ENCODE measurements around the gene LDLRAD2.

Gene LDLRAD2

GRCh38 chr1:21843996-21844395, 31.9 kb downstream of the LDLRAD2 start:
- DNase-seq, result peak; percentile 16

GRCh38 chr1:21845646-21846641, 33.9 kb downstream of the LDLRAD2 start:
- no peak for DNase-seq

- peak; percentile 16 for DNase-seq
Measured at GRCh38 chr1:21847223-21848205, 35.4 kb downstream of the LDLRAD2 start.

- DNase-seq, result no peak
Measured at GRCh38 chr1:21848524-21849174, 36.6 kb downstream of the LDLRAD2 start.

- no peak for DNase-seq
Measured at GRCh38 chr1:21849909-21850576, 38.0 kb downstream of the LDLRAD2 start.

GRCh38 chr1:21851430-21852250, 39.6 kb downstream of the LDLRAD2 start:
- no peak for DNase-seq

- no peak for DNase-seq
Measured at GRCh38 chr1:21852282-21853130, 40.4 kb downstream of the LDLRAD2 start.

- DNase-seq, result no peak
Measured at GRCh38 chr1:21853131-21853427, 41.0 kb downstream of the LDLRAD2 start.

- DNase-seq, result no peak
Measured at GRCh38 chr1:21854090-21854750, 42.2 kb downstream of the LDLRAD2 start.

GRCh38 chr1:21854751-21855131, 42.7 kb downstream of the LDLRAD2 start:
- DNase-seq, result no peak

- DNase-seq, result no peak
Measured at GRCh38 chr1:21855257-21856096, 43.4 kb downstream of the LDLRAD2 start.

GRCh38 chr1:21857142-21857839, 45.2 kb downstream of the LDLRAD2 start:
- DNase-seq, result no peak

- no peak for DNase-seq
Measured at GRCh38 chr1:21857840-21858670, 46.0 kb downstream of the LDLRAD2 start.

GRCh38 chr1:21859669-21860179, 47.7 kb downstream of the LDLRAD2 start:
- DNase-seq, result no peak

GRCh38 chr1:21860971-21861370, 48.9 kb downstream of the LDLRAD2 start:
- no peak for DNase-seq

- no peak for DNase-seq
Measured at GRCh38 chr1:21861602-21862429, 49.8 kb downstream of the LDLRAD2 start.

All from right hindlimb (tissue), 1 donor.